Lung microvascular endothelial cell (primary cell): ENCODE data around the gene ZCCHC4. TPM values are rescaled to one million over a fixed set of nuclear protein-coding genes. Genes with fewer than 3 reads are reported as not detected.

Experiments used
- DNase-seq, 2 donors: peaks; one replicate each; pipeline versions ENCODE4 v3.0.0 to v3.0.0-alpha.2; 2010; ENCODE audit warnings: low read depth in 2 of 2
- total RNA-seq: library from RNA; depleted of rRNA; stranded (reverse); fragments of >200 nt; gene quantifications from 2 replicates; pipeline ENCODE4 v1.2.1, GENCODE V29; 2014

The ZCCHC4 gene
- 4.1 and 6.7 TPM in 2 replicates for total RNA-seq

GRCh38 chr4:25312496-25313200, at the start of gene ZCCHC4:
Gene ZCCHC4 (plus strand): TSS chr4:25312774. CDS start chr4:25312810, 36 bp downstream.
- DNase-seq = peak; percentile 94 to 95

- DNase-seq = no peak
Measured at GRCh38 chr4:25271866-25272265, 40.7 kb upstream of the ZCCHC4 start.

- no peak for DNase-seq
Measured at GRCh38 chr4:25280210-25280609, 32.4 kb upstream of the ZCCHC4 start.

GRCh38 chr4:25283948-25284347, 28.6 kb upstream of the ZCCHC4 start:
- DNase-seq = no peak

- no peak for DNase-seq
Measured at GRCh38 chr4:25284466-25284865, 28.1 kb upstream of the ZCCHC4 start.

GRCh38 chr4:25290490-25291067, 22.0 kb upstream of the ZCCHC4 start:
- no peak for DNase-seq

GRCh38 chr4:25291158-25291733, 21.3 kb upstream of the ZCCHC4 start:
- DNase-seq = no peak

- DNase-seq = no peak
Measured at GRCh38 chr4:25297528-25298242, 14.9 kb upstream of the ZCCHC4 start.

GRCh38 chr4:25299476-25300203, 12.9 kb upstream of the ZCCHC4 start:
- no peak for DNase-seq

- DNase-seq = no peak
Measured at GRCh38 chr4:25301471-25301870, 11.1 kb upstream of the ZCCHC4 start.

- no peak for DNase-seq
Measured at GRCh38 chr4:25302626-25303025, 9.9 kb upstream of the ZCCHC4 start.

- DNase-seq = no peak
Measured at GRCh38 chr4:25303578-25303977, 9.0 kb upstream of the ZCCHC4 start.

GRCh38 chr4:25306518-25307057, 6.0 kb upstream of the ZCCHC4 start:
- no peak for DNase-seq

GRCh38 chr4:25307596-25307995, 5.0 kb upstream of the ZCCHC4 start:
- DNase-seq = no peak

GRCh38 chr4:25308306-25308705, 4.3 kb upstream of the ZCCHC4 start:
- DNase-seq = no peak

GRCh38 chr4:25308761-25309160, 3.8 kb upstream of the ZCCHC4 start:
- DNase-seq = no peak

GRCh38 chr4:25310066-25310802, 2.3 kb upstream of the ZCCHC4 start:
- DNase-seq = no peak

- DNase-seq = no peak
Measured at GRCh38 chr4:25310803-25311166, 1.8 kb upstream of the ZCCHC4 start.

GRCh38 chr4:25313201-25313895, 774 bp downstream of the ZCCHC4 start:
- DNase-seq = peak in 1 of 2 donors; percentile 13

- DNase-seq = no peak
Measured at GRCh38 chr4:25320336-25320735, 7.8 kb downstream of the ZCCHC4 start.
